K562 (cell line): Measurements from ENCODE around the gene E2F7. TPM values are rescaled to one million over a fixed set of nuclear protein-coding genes. Genes with fewer than 3 reads are reported as not detected.

Source experiments
- FOXK2 ChIP-seq, 2 experiments: fragments of 450-650 bp; IDR thresholded peaks in 1 of 2; conservative IDR thresholded peaks in 1 of 2; 2 replicates each; pipeline ENCODE4 v1.6.1; 2016; ENCODE audit warnings: low read depth in 2 of 2, mild to moderate bottlenecking in 1 of 2
- HOXB6 ChIP-seq: fragments of 250-450 bp; sonication (Bioruptor Pico); IDR thresholded peaks from 2 replicates; pipeline ENCODE4 v1.5.1; 2022; ENCODE audit warnings: mild to moderate bottlenecking, borderline replicate concordance
- KAT8 ChIP-seq: fragments of 450-650 bp; IDR thresholded peaks from 2 replicates; pipeline ENCODE4 v1.6.1; 2016; ENCODE audit warnings: low read depth, mild to moderate bottlenecking
- NEUROD1 ChIP-seq: fragments of 150-350 bp; IDR thresholded peaks from 2 replicates; pipeline ENCODE4 v1.6.1; 2014; ENCODE audit warnings: borderline replicate concordance, low read length, low read depth; ENCODE audit not compliant: partially characterized antibody
- NFE2L1 ChIP-seq: fragments of 450-650 bp; IDR thresholded peaks from 2 replicates; pipeline ENCODE4 v1.6.1; 2016; ENCODE audit warnings: missing genetic modification characterization, low read depth, mild to moderate bottlenecking, missing compliant biosample characterization, moderate library complexity, borderline replicate concordance
- RFX1 ChIP-seq: fragments of 450-650 bp; IDR thresholded peaks from 2 replicates; pipeline ENCODE4 v1.6.1; 2016; ENCODE audit warnings: mild to moderate bottlenecking, moderate library complexity
- XRCC5 ChIP-seq: fragments of 200-400 bp; formaldehyde crosslinking; IDR thresholded peaks from 2 replicates; pipeline ENCODE4 v1.6.1; 2017; ENCODE audit warnings: low read depth, mild to moderate bottlenecking, low read length
- ZNF282 ChIP-seq: sonication (generic); formaldehyde crosslinking; IDR thresholded peaks from 2 replicates; pipeline ENCODE4 v1.8.1; 2023; ENCODE audit warnings: missing genetic modification reagents
- ZNF316 ChIP-seq: fragments of 450-650 bp; IDR thresholded peaks from 2 replicates; pipeline ENCODE4 v1.6.1; 2016
- polyA plus RNA-seq, 8 experiments: library from polyadenylated mRNA; depleted of rRNA in 4 of 8; stranded (reverse) in 5 of 8; unstranded in 3 of 8; fragments of >200 nt; fragmentation: Nextera tagmentation in 2 of 8; fragmentation: Illumina TruSeq in 1 of 8; extraction: Ambion mirVana in 2 of 8; extraction: Trizol in 1 of 8; gene quantifications; 2 replicates each; pipeline versions ENCODE4 v1.2.1 to v1.2.3, GENCODE V29; 2011 to 2014; ENCODE audit warnings: inconsistent platforms in 1 of 8, missing spikeins in 1 of 8
- total RNA-seq, 7 experiments: library from RNA; depleted of rRNA in 6 of 7; stranded (reverse); fragments of >200 nt in 6 of 7; fragmentation: Illumina TruSeq in 2 of 7; extraction: Trizol in 2 of 7; gene quantifications; 2 replicates each; pipeline versions ENCODE4 v1.2.1 to v1.2.3, GENCODE V29; 2011 to 2021; ENCODE audit warnings: low replicate concordance in 1 of 7
- TF ChIP-seq, protein P1 (sequence below): fragments of 200-600 bp; sonication (generic); IDR thresholded peaks from one replicate; pipeline ENCODE4 v1.6.1; 2012; ENCODE audit warnings: mild to moderate bottlenecking, low read depth, low read length, inconsistent platforms
- TF ChIP-seq, protein P2 (sequence below): sonication (generic); formaldehyde crosslinking; IDR thresholded peaks from 2 replicates; pipeline ENCODE4 v1.8.0; 2022; ENCODE audit warnings: missing genetic modification reagents, mild to moderate bottlenecking, moderate library complexity, borderline replicate concordance
- TF ChIP-seq, protein P3 (sequence below): fragments of 250-450 bp; sonication (Bioruptor Pico); IDR thresholded peaks from 2 replicates; pipeline ENCODE4 v1.5.0; 2021; ENCODE audit warnings: mild to moderate bottlenecking, borderline replicate concordance

Gene E2F7
- total and polyA plus RNA-seq, 9 of the 15 experiments (the other 6 are each of a cell fraction or from before 2014, with no cell fraction given): 3.4 to 13.6 (median 8.1) TPM

DNA sequence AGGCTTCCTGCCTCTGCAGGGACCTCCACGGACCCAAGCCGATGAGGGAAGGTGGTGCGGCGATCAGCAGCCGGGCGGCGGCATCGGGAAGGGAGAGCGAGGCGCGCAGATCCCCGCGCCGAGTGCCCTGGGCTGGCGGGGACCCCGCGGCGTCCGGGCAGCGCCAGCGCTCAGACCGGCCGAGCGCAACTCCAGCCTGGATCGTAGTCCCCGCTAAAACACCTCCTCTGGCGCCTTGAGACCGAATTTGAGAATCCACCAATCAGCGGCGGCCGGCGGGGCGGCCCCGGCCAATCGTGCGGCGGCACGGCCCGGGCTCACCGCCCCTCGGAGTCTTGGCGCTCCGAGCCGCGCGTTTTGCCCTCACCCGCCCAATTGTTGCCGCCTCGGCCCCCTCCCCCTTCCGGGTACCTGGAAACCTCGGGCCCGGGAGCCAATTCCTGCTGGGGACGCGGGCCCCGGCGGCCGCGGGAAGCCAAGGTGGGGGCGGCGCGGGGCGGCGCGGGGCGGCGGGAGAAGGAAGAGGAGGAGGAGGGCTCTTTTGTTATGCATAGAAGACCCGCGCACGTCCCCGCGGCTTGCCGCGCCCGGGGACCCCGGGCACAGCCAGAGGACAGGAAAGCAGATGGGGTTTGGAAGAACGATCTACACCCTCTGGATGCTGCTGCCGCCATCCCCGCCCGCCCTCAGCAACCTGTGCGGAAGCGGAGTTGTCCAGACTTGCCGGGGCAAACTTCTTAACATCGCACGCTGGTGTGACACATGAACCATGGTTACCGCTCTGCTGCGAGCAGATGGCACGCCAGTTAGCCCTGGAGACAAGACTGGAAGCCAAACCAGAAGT is at the start of gene E2F7 (continued):
- TF ChIP-seq, protein P1, sequence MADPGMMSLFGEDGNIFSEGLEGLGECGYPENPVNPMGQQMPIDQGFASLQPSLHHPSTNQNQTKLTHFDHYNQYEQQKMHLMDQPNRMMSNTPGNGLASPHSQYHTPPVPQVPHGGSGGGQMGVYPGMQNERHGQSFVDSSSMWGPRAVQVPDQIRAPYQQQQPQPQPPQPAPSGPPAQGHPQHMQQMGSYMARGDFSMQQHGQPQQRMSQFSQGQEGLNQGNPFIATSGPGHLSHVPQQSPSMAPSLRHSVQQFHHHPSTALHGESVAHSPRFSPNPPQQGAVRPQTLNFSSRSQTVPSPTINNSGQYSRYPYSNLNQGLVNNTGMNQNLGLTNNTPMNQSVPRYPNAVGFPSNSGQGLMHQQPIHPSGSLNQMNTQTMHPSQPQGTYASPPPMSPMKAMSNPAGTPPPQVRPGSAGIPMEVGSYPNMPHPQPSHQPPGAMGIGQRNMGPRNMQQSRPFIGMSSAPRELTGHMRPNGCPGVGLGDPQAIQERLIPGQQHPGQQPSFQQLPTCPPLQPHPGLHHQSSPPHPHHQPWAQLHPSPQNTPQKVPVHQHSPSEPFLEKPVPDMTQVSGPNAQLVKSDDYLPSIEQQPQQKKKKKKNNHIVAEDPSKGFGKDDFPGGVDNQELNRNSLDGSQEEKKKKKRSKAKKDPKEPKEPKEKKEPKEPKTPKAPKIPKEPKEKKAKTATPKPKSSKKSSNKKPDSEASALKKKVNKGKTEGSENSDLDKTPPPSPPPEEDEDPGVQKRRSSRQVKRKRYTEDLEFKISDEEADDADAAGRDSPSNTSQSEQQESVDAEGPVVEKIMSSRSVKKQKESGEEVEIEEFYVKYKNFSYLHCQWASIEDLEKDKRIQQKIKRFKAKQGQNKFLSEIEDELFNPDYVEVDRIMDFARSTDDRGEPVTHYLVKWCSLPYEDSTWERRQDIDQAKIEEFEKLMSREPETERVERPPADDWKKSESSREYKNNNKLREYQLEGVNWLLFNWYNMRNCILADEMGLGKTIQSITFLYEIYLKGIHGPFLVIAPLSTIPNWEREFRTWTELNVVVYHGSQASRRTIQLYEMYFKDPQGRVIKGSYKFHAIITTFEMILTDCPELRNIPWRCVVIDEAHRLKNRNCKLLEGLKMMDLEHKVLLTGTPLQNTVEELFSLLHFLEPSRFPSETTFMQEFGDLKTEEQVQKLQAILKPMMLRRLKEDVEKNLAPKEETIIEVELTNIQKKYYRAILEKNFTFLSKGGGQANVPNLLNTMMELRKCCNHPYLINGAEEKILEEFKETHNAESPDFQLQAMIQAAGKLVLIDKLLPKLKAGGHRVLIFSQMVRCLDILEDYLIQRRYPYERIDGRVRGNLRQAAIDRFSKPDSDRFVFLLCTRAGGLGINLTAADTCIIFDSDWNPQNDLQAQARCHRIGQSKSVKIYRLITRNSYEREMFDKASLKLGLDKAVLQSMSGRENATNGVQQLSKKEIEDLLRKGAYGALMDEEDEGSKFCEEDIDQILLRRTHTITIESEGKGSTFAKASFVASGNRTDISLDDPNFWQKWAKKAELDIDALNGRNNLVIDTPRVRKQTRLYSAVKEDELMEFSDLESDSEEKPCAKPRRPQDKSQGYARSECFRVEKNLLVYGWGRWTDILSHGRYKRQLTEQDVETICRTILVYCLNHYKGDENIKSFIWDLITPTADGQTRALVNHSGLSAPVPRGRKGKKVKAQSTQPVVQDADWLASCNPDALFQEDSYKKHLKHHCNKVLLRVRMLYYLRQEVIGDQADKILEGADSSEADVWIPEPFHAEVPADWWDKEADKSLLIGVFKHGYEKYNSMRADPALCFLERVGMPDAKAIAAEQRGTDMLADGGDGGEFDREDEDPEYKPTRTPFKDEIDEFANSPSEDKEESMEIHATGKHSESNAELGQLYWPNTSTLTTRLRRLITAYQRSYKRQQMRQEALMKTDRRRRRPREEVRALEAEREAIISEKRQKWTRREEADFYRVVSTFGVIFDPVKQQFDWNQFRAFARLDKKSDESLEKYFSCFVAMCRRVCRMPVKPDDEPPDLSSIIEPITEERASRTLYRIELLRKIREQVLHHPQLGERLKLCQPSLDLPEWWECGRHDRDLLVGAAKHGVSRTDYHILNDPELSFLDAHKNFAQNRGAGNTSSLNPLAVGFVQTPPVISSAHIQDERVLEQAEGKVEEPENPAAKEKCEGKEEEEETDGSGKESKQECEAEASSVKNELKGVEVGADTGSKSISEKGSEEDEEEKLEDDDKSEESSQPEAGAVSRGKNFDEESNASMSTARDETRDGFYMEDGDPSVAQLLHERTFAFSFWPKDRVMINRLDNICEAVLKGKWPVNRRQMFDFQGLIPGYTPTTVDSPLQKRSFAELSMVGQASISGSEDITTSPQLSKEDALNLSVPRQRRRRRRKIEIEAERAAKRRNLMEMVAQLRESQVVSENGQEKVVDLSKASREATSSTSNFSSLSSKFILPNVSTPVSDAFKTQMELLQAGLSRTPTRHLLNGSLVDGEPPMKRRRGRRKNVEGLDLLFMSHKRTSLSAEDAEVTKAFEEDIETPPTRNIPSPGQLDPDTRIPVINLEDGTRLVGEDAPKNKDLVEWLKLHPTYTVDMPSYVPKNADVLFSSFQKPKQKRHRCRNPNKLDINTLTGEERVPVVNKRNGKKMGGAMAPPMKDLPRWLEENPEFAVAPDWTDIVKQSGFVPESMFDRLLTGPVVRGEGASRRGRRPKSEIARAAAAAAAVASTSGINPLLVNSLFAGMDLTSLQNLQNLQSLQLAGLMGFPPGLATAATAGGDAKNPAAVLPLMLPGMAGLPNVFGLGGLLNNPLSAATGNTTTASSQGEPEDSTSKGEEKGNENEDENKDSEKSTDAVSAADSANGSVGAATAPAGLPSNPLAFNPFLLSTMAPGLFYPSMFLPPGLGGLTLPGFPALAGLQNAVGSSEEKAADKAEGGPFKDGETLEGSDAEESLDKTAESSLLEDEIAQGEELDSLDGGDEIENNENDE: no peak
- TF ChIP-seq XRCC5 (no peak), HOXB6 (CRISPR knock-in tag) (no peak), ZNF316 (no peak), NFE2L1 (tag) (no peak), RFX1 (peak; percentile 26), FOXK2 (conservative IDR thresholded peaks at IDR 0.05 in 1 of 2, IDR thresholded peaks at IDR 0.05 in 1 of 2; ENCODE audit: low read depth in 2 of 2) (no peak), NEUROD1 (peak; percentile 55), KAT8 (no peak), ZNF282 (CRISPR knock-in tag) (no peak)
- TF ChIP-seq, protein P2, sequence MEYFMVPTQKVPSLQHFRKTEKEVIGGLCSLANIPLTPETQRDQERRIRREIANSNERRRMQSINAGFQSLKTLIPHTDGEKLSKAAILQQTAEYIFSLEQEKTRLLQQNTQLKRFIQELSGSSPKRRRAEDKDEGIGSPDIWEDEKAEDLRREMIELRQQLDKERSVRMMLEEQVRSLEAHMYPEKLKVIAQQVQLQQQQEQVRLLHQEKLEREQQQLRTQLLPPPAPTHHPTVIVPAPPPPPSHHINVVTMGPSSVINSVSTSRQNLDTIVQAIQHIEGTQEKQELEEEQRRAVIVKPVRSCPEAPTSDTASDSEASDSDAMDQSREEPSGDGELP (CRISPR knock-in tag): no peak
- TF ChIP-seq, protein P3, sequence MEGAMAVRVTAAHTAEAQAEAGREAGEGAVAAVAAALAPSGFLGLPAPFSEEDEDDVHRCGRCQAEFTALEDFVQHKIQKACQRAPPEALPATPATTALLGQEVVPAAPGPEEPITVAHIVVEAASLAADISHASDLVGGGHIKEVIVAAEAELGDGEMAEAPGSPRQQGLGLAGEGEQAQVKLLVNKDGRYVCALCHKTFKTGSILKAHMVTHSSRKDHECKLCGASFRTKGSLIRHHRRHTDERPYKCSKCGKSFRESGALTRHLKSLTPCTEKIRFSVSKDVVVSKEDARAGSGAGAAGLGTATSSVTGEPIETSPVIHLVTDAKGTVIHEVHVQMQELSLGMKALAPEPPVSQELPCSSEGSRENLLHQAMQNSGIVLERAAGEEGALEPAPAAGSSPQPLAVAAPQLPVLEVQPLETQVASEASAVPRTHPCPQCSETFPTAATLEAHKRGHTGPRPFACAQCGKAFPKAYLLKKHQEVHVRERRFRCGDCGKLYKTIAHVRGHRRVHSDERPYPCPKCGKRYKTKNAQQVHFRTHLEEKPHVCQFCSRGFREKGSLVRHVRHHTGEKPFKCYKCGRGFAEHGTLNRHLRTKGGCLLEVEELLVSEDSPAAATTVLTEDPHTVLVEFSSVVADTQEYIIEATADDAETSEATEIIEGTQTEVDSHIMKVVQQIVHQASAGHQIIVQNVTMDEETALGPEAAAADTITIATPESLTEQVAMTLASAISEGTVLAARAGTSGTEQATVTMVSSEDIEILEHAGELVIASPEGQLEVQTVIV (CRISPR knock-in tag): no peak
